Measurements from ENCODE around the gene ARHGAP4.

GRCh38 chrX:153874085-153874365 lies 52.0 kb downstream of the ARHGAP4 start:
- TF ChIP-seq, protein P1, sequence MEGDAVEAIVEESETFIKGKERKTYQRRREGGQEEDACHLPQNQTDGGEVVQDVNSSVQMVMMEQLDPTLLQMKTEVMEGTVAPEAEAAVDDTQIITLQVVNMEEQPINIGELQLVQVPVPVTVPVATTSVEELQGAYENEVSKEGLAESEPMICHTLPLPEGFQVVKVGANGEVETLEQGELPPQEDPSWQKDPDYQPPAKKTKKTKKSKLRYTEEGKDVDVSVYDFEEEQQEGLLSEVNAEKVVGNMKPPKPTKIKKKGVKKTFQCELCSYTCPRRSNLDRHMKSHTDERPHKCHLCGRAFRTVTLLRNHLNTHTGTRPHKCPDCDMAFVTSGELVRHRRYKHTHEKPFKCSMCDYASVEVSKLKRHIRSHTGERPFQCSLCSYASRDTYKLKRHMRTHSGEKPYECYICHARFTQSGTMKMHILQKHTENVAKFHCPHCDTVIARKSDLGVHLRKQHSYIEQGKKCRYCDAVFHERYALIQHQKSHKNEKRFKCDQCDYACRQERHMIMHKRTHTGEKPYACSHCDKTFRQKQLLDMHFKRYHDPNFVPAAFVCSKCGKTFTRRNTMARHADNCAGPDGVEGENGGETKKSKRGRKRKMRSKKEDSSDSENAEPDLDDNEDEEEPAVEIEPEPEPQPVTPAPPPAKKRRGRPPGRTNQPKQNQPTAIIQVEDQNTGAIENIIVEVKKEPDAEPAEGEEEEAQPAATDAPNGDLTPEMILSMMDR (IDR thresholded peaks at IDR 0.05), result no peak
- no peak for TF ChIP-seq POLR2A (IDR thresholded peaks at IDR 0.05)
- TF ChIP-seq POLR2AphosphoS5 (IDR thresholded peaks at IDR 0.05), result no peak
- no peak for TF ChIP-seq EP300 (IDR thresholded peaks at IDR 0.05)
